ENCODE results near the gene TNFAIP1.
A peak's percentile ranks its signal among the peaks of the same experiment; 100 is the strongest.
"Not testable (repeated sequence)": the region's sequence is repeated elsewhere in the genome, so short reads cannot be mapped to it uniquely, and the experiment has no call there.

TNFAIP1 gene, protein sequence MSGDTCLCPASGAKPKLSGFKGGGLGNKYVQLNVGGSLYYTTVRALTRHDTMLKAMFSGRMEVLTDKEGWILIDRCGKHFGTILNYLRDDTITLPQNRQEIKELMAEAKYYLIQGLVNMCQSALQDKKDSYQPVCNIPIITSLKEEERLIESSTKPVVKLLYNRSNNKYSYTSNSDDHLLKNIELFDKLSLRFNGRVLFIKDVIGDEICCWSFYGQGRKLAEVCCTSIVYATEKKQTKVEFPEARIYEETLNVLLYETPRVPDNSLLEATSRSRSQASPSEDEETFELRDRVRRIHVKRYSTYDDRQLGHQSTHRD

DNA sequence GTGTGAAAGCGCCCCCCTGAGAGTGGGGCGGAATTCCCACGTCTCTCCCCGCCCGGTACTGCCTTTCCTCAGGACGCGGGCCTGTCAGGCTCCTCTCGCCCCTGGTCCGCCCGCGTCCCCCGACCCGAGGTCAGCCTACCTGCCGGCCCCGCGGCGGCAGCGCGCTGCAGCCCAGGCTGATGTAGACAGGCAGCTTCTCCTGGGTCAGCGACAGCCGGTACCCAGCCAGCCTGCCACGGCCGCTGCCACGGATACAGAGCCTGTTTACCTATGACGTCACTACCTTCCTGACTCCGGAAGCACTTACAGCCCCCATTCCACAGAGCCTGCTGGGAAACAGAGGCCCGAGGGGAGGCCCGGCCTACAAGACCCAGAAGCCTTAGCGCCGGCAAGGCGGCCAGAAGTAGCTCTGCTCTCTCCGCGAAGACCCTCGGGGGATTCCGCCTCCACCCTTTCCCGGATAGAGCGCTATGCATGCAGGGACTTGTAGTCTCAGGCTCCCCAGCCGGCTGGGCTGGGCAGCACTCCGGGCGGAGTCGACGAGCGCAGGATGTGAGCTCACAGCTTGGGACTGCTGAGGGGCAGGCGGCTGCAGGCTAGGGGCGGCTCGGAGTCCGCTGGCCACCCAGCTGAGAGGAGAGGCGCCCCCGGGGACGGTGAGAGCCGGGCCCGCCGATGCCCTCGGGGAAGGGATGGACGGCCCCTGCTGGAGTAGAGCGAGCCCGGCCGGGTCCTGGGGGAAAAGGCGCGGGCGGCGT, at the start of gene TNFAIP1, which contains the start of gene IFT20:
TSS of gene TNFAIP1 (plus strand) at position 561 of the 758 bp plus-strand sequence. CDS start 3,761 bp downstream, outside the sequence.
TSS of gene IFT20 (minus strand) at position 272 of the 758 bp plus-strand sequence. CDS start 3,487 bp downstream, outside the sequence.
- peak; percentile 98 for DNase-seq (ENCODE audit: low spot score)

DNA sequence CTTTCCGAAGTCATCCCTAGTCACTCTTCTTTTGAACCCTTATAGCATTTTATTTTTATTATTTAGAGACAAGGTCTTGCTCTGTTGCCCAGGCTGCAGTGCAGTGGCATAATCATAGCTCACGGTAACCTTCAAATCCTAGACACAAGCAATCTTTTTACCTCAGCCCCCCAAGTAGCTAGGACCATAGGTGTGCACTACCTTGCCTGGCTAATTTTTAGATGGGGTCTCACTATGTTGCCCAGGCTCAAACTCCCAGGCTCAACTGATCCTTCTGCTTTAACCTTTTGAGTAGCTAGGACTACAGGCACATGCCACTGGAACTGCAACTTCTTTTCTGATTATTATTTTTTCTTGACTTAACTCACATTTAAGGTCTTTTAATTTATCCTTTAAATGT, 49.6 kb upstream of the TNFAIP1 start:
- DNase-seq (ENCODE audit: low spot score), result no peak

DNA sequence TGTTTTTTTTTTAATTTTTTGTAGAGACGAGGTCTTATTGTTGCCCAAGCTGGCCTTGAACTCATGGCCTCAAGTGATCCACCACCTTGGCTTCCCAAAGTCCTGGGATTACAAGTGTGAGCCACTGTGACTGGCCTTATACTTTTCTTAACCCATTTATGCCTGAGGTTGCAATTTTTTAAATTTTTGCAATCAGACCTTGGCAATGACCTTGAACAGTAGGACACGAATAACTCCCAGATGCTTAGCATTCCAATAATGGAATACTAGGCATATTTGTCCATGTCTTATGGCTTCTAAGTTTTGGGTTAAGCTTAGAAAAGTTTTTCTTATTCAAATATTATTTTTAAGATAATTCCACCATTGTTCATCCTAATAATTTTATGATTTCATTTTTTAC, 44.9 kb upstream of the TNFAIP1 start:
- no peak for DNase-seq (ENCODE audit: low spot score)

- no peak for DNase-seq (ENCODE audit: low spot score)
Measured at GRCh38 chr17:28291780-28292330, 43.7 kb upstream of the TNFAIP1 start.

DNA sequence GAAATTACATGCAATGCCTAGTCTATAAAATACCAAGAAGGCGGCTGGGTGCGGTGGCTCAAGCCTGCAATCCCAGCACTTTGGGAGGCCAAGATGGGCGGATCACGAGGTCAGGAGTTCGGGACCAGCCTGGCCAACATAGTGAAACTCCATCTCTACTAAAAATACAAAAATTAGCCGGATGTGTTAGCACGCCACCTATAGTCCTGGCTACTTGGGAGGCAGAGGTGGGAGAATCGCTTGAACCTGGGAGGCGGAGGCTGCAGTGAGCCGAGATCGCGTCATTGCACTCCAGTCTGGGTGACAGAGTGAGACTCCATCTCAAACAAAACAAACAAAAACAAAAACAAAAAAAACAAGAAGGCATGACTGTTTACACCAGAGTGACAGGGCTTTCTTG, 42.7 kb upstream of the TNFAIP1 start:
- DNase-seq (ENCODE audit: low spot score), result not testable (repeated sequence)

GRCh38 chr17:28293994-28294393, 41.6 kb upstream of the TNFAIP1 start:
- DNase-seq (ENCODE audit: low spot score), result no peak

DNA sequence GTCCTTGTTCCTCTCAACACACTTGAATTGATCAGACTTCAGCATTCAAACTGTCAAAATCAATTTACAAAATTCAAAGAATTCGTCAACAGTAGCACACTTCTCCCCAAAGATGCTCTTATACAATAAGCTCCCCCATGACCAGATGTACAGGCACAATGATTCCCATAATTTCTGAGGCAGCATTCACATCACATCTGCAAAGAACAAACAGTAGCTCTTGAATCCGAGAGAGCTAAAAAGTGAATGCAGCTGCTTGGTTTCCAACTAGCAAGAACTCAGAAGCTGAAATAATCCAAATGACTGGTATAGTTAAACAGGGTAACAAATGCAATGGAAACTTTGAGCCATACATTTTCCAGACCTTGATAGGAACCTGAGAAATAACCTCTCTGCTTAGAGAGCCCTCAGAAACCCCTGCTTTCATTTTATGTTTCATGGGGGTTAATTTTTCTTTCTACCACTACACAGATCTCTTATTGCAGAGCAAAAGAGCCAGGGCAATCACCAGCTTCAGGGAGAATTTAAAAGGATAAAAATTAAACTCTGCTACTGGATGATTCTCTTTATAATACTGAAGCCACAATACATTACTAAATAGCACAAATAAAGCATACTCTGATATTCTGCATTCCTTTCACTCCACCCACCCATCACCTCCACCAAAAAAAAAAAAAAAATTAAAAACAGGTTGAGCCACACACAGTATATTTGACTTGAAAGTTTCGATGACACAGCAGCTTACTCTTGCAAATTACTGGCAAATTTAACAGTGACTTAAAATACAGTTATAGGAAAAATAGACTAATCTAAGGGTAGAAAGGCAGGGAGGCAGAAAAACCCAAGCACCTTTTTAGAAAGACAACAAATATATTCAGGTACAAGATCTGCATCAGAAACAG, 39.6 kb upstream of the TNFAIP1 start:
- DNase-seq (ENCODE audit: low spot score), result no peak

- no peak for DNase-seq (ENCODE audit: low spot score)
Measured at GRCh38 chr17:28298449-28298848, 37.1 kb upstream of the TNFAIP1 start.

DNA sequence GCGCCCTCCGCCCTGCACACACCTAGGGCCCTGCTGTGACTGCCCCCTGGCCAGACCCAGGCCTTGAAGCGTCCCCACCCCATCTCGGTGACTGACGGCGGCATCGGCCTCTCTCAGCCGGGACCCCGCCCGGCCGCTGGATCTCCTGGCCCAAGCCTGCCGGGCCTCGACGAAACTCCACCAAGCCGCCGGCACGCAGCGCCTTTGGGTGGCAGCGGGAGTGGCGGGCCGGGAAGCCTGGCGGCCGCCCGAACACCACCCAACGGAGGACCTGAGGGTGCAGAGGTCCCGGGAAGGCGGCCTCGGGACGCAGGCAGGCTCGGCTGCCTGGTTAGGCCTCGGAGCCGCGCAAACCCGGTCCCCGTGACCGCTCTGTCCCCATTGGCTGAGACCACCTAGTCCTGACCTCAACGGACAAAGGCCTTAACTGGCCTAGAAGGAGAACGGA, 28.6 kb upstream of the TNFAIP1 start:
- DNase-seq (ENCODE audit: low spot score), result no peak

- DNase-seq (ENCODE audit: low spot score), result no peak
Measured at GRCh38 chr17:28313841-28314240, 21.7 kb upstream of the TNFAIP1 start.

DNA sequence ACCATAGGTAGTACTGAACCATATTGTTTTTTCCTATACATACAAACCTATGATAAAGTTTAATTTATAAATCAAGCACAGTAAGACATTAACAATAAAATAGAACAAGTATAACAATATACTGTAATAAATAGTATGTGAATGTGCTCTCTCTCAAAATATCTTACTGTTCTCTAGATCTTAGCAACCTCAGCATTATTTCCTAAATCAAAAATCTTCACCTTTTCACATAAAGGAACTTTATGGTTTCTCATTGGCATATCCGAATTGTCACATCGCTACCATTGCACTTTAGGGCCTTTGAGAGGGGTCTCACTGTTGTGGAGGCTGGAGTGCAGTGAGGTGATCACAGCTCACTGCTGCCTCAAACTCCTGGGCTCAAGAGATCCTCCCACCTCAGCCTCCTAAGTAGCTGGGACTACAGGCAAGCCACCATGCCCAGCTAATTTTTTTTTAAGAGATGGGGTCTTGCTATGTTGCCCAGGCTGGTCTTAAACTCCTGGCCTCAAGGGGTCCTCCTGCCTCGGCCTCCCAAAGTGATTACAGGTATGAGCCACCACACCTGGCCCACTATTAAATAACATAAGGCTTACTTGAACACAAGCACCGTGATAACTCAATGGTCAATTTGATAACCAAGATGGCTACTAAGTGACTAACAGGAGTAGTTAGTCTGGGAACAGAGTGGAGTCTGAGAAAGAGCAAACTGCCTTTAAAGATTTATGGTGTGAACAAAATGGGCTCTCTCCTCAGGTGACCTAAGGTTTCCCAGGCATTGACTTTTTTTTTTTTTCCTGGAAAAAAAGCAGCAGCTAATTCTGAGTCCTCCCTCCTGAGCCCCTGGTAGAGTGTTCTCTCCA, 19.5 kb upstream of the TNFAIP1 start:
- no peak for DNase-seq (ENCODE audit: low spot score)

GRCh38 chr17:28317099-28317965, 18.2 kb upstream of the TNFAIP1 start:
- DNase-seq (ENCODE audit: low spot score), result no peak

GRCh38 chr17:28317966-28318758, 17.4 kb upstream of the TNFAIP1 start:
- no peak for DNase-seq (ENCODE audit: low spot score)

DNA sequence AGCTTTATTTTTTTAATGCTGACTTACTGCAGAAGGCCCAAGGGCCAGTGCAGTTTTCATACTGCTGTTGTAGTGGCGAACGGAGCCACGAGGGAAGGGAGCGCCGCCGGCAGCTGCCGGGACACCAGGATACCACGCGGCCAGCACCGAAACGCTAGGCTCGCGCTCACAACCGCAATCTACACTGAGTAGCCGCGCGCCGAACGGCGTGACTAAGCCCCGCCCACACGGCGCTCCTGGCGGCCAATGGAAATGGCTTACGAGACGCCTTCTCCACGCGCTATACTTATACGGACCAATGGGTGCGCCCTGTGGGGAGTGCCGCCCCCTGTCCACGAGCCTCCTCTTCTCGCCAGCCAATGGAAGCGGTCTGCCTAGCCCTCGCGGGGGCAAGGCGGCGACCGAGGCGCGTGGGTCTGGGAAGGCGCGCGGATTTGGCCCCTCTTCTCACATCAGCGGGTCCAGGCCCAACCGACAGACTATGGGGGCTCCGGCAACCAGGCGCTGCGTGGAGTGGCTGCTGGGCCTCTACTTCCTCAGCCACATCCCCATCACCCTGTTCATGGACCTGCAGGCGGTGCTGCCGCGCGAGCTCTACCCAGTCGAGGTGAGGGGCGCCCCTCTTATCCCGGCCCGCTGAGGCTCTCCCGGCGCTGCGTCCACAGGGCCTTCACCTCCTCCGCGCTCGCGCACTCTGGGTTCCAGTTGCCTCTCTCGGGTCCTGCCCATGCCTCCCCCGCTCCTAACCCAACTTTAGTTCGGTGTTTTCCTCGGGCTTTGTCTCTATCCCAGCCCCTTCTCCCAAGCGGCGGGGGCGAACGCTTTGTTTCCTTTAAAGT, 16.6 kb upstream of the TNFAIP1 start, which contains the start of gene TMEM97:
TSS of gene TMEM97 (plus strand) at position 442 of the 839 bp plus-strand sequence. CDS start at position 482, 40 bp downstream.
- DNase-seq (ENCODE audit: low spot score), result peak; percentile 96

DNA sequence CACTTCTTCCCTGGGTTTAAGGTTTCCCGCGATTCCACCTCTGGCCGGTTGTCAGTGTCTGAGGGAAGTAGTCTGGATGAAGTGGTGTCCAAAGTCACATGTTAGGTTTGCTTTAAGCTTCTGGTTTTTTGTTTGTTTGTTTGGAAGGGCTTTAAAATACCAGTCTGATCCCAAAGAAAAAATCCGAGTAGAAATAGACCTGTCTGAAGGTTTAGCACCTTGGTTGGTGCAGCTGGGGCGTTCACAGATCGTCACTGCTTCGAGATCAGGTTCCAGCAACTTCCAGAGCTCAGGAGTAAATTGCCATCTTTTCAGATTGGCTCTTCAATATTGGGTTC, 16.0 kb upstream of the TNFAIP1 start:
- DNase-seq (ENCODE audit: low spot score), result no peak

- no peak for DNase-seq (ENCODE audit: low spot score)
Measured at GRCh38 chr17:28320215-28321061, 15.1 kb upstream of the TNFAIP1 start.

DNA sequence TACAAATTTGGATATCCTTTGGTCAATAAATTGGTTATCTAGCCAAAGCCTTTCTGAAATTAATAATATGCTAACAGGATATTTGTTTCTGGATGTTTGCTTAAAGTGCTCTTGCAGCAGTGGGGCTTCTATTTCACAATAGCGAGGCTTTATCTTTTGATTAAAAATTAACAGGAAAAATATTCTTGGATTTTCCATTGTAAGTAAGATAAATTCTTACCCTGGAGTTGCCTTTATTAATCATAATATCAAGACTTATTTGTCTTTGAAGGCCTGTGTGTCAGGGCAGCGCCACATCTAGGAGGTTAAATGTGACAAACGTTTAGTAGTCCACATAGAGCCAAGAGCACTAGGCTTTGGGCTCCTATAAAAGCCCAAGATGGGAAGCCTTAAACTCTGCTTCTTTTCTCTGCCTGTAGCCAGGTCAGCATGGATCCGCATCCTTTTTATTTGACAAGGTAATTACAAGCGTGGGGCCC, 11.3 kb upstream of the TNFAIP1 start:
- DNase-seq (ENCODE audit: low spot score), result no peak

All from left forelimb (tissue), 1 donor.